ENCODE data around the gene HSD17B11. TPM values are rescaled to one million over a fixed set of nuclear protein-coding genes. Genes with fewer than 3 reads are reported as not detected.
"Not testable (repeated sequence)": the region's sequence is repeated elsewhere in the genome, so short reads cannot be mapped to it uniquely, and the experiment has no call there.

Gene HSD17B11
- total and polyA plus RNA-seq, 5 experiments from 2014 or later, result 68.0 to 125 (median 77.1) TPM

DNA sequence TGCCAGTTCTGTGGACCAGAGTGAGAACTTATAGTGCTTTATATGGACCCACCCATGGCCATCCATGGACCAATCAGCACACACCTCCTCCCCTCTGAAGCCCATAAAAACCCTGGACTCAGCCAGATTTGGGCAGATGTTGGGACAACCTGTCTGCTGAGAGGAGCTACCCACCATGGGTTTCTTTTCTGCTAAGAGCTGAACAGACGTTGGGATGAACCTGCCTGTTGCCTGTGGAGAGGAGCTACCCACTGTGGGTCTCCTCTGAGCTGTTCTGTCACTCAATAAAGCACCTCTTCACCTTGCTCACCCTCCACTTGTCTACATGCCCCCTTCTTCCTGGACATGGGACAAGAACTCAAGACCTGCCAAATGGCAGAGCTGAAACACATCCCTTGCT lies 9.0 kb upstream of the HSD17B11 start:
- Mint-ChIP-seq H3K27me3 (no peaks in the 10 kb centered on the region), H3K36me3 (no peaks in the 10 kb centered on the region), H3K4me1 (peaks cover 0 to 12% (median 4%) of the 10 kb centered on the region in 4 donors), H3K27ac (no peak overlapping the region), H3K9me3 (no peaks in the 10 kb centered on the region), H3K4me3 (no peak overlapping the region)
- no peak for ATAC-seq
- POLR2A ChIA-PET, result interaction anchor here (2.5 kb wide), 1 partner anchor 9 kb away, joined by 12 read pairs; the partner anchor contains the start of gene HSD17B11
- DNase-seq, result no peak

- Mint-ChIP-seq H3K36me3 (no peaks in the 10 kb centered on the region), H3K4me3 (no peak overlapping the region), H3K9me3 (no peaks in the 10 kb centered on the region), H3K4me1 (peaks cover 0 to 20% (median 7%) of the 10 kb centered on the region in 4 donors), H3K27ac (no peak overlapping the region), H3K27me3 (no peaks in the 10 kb centered on the region)
- POLR2A ChIA-PET, result interaction anchor here (0.5 to 1.1 kb wide), 2 partner anchors 19 to 23 kb away, joined by 3 read pairs; partner anchors contain the start of gene NUDT9
- DNase-seq (no peak), ATAC-seq (no peak)
Measured at GRCh38 chr4:87399148-87399547, 8.2 kb upstream of the HSD17B11 start.

DNA sequence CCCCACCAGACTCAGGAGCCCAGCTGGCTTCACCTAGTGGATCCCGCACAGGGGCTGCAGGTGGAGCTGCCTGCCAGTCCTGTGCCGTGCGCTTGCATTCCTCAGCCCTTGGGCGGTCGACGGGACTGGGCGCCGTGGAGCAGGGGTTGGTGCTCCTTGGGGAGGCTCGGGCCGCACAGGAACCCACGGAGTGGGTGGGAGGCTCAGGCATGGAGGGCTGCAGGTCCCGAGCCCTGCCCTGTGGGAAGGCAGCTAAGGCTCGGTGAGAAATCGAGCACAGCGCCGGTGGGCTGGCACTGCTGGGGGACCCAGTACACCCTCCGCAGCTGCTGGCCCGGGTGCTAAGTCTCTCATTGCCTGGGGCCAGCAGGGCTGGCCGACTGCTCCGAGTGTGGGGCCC lies 4.9 kb upstream of the HSD17B11 start:
- H3K9me3 Mint-ChIP-seq, H3K36me3 Mint-ChIP-seq, ATAC-seq, DNase-seq, H3K4me3 Mint-ChIP-seq, POLR2A ChIA-PET, H3K27me3 Mint-ChIP-seq, H3K27ac Mint-ChIP-seq: not testable (repeated sequence)
- peaks cover 3 to 20% (median 12%) of the 10 kb centered on the region in 4 donors for H3K4me1 Mint-ChIP-seq

GRCh38 chr4:87395073-87395472 lies 4.1 kb upstream of the HSD17B11 start:
- ATAC-seq, H3K27me3 Mint-ChIP-seq, H3K9me3 Mint-ChIP-seq, H3K36me3 Mint-ChIP-seq: not testable (repeated sequence)
- Mint-ChIP-seq H3K4me3 (peak overlapping the region; percentile 63 to 88 (median 79)), H3K27ac (peak overlapping the region; percentile 13 to 87 (median 54)), H3K4me1 (peaks cover 3 to 20% (median 17%) of the 10 kb centered on the region in 4 donors)
- DNase-seq, result peak in 5 of 10 donors; percentile 8 to 36 (median 25)
- POLR2A ChIA-PET, result interaction anchor here (1.1 kb wide), 1 partner anchor 27 kb away, joined by 4 read pairs; the partner anchor contains the start of gene NUDT9

DNA sequence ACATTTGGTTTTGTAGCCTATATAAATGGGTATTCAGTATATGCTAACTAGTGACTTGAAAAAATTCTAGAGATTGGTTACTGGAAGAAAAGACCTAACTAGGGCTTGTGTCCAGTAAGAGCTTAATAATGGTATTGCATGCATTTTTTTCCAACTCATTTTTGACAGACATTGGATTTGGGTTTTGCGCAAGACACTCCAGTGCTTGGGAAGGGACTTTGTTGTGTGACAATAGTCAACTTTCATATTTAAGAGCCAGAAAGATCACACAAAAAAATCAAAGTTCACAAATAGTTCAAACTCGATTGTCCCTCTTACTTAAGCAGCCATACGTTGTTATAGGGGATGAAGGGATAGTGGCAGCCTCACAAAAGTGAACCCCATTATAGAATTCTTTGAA lies 1.2 kb upstream of the HSD17B11 start:
- Mint-ChIP-seq H3K27ac (peak overlapping the region in 3 of 10 donors; percentile 11 to 37 (median 29)), H3K4me3 (peak overlapping the region in 1 of 10 donors; percentile 98), H3K9me3 (peaks cover 0 to 10% (median 1%) of the 10 kb centered on the region in 9 donors), H3K36me3 (peaks cover 0 to 5% (median 4%) of the 10 kb centered on the region in 3 donors), H3K4me1 (peaks cover 22 to 47% (median 43%) of the 10 kb centered on the region in 4 donors), H3K27me3 (no peaks in the 10 kb centered on the region)
- DNase-seq (no peak), ATAC-seq (no peak)
- POLR2A ChIA-PET, result interaction anchor here (0.6 to 4.6 kb wide), 6 partner anchors 9 to 49 kb away, joined by 4 to 60 read pairs (median 8); partner anchors contain the start of gene NUDT9

- Mint-ChIP-seq H3K27ac (peak overlapping the region; percentile 94 to 98 (median 97)), H3K4me1 (peaks cover 24 to 50% (median 47%) of the 10 kb centered on the region in 4 donors), H3K9me3 (peaks cover 0 to 10% (median 1%) of the 10 kb centered on the region in 9 donors), H3K27me3 (no peaks in the 10 kb centered on the region), H3K36me3 (peaks cover 0 to 9% (median 4%) of the 10 kb centered on the region in 3 donors), H3K4me3 (peak overlapping the region; percentile 92 to 99 (median 96))
- DNase-seq (no peak), ATAC-seq (peak; percentile 14 to 23)
- POLR2A ChIA-PET, result interaction anchor here (0.7 to 4.6 kb wide), 11 partner anchors 9 to 1902 kb away, joined by 3 to 60 read pairs (median 5); partner anchors contain the start of genes AFF1, NUDT9 and PPM1K
Measured at GRCh38 chr4:87391576-87392054, 627 bp upstream of the HSD17B11 start.

DNA sequence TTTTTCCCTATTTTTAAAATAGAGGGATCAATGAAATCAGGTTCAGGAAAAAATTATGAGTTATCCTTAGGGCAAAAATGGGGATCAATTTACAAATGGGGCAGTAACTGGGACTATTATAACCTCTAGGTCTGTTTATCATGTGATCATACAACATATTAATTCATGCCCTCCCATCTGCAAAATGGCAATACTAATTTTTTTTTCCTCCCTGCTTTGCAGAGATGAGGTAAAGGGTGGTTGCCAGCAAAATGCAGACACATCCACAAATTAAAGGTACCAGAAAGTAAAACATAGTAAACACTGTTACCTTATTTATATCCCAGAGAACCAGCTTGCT lies 467 bp downstream of the HSD17B11 start:
- DNase-seq (no peak), ATAC-seq (peak in 1 of 2 donors; percentile 3)
- peak overlapping the region; percentile 94 to 98 (median 97) for H3K27ac Mint-ChIP-seq
- H3K4me1 Mint-ChIP-seq, result peaks cover 23 to 55% (median 53%) of the 10 kb centered on the region in 4 donors
- H3K36me3 Mint-ChIP-seq, result peaks cover 0 to 14% (median 10%) of the 10 kb centered on the region in 3 donors
- POLR2A ChIA-PET, result interaction anchor here (0.5 to 4.6 kb wide), 13 partner anchors 8 to 894 kb away, joined by 3 to 60 read pairs (median 5); partner anchors contain the start of genes AFF1, NUDT9 and PPM1K
- H3K27me3 Mint-ChIP-seq, result no peaks in the 10 kb centered on the region
- peak overlapping the region; percentile 92 to 99 (median 96) for H3K4me3 Mint-ChIP-seq
- H3K9me3 Mint-ChIP-seq, result peaks cover 0 to 10% (median 1%) of the 10 kb centered on the region in 9 donors

DNA sequence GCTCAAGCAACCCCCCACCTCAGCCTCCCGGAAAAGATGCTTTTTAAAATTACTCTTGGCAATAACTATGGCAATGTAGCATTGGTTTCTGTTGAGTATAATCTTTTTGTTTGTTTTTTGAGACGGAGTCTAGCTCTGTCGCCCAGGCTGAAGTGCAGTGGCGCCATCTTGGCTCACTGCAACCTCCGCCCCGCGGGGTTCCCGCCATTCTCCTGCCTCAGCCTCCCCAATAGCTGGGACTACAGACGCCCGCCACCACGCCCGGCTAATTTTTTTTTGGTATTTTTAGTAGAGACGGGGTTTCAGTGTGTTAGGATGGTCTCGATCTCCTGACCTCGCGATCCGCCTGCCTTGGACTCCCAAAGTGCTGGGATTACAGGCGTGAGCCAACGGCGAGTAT lies 933 bp downstream of the HSD17B11 start:
- Mint-ChIP-seq H3K27ac (peak overlapping the region; percentile 72 to 98 (median 94)), H3K9me3 (peaks cover 0 to 10% (median 2%) of the 10 kb centered on the region in 9 donors), H3K4me3 (peak overlapping the region; percentile 92 to 99 (median 96)), H3K36me3 (peaks cover 2 to 17% (median 13%) of the 10 kb centered on the region in 3 donors), H3K4me1 (peaks cover 26 to 58% (median 54%) of the 10 kb centered on the region in 4 donors)
- not testable (repeated sequence) for ATAC-seq, H3K27me3 Mint-ChIP-seq
- POLR2A ChIA-PET, result interaction anchor here (1.1 to 4.6 kb wide), 7 partner anchors 8 to 455 kb away, joined by 3 to 60 read pairs (median 6); partner anchors contain the start of genes AFF1 and NUDT9
- peak in 3 of 10 donors; percentile 7 to 19 (median 11) for DNase-seq

- Mint-ChIP-seq H3K27me3 (no peaks in the 10 kb centered on the region), H3K4me1 (peaks cover 27 to 68% (median 54%) of the 10 kb centered on the region in 4 donors), H3K27ac (peak overlapping the region in 8 of 10 donors; percentile 27 to 98 (median 76)), H3K9me3 (peaks cover 0 to 10% (median 4%) of the 10 kb centered on the region in 9 donors), H3K36me3 (peaks cover 8 to 23% (median 19%) of the 10 kb centered on the region in 3 donors), H3K4me3 (peak overlapping the region; percentile 92 to 99 (median 96))
- POLR2A ChIA-PET, result interaction anchor here (0.9 to 4.6 kb wide), 2 partner anchors 34 to 169 kb away, joined by 3 to 60 read pairs; partner anchors contain the start of genes KLHL8 and NUDT9
- ATAC-seq (no peak), DNase-seq (no peak)
Measured at GRCh38 chr4:87388901-87389300, 2.1 kb downstream of the HSD17B11 start.

- H3K4me3 Mint-ChIP-seq, result peak overlapping the region in 9 of 10 donors; percentile 5 to 92 (median 40)
- peak overlapping the region in 9 of 10 donors; percentile 4 to 75 (median 45) for H3K27ac Mint-ChIP-seq
- peaks cover 0 to 10% (median 4%) of the 10 kb centered on the region in 9 donors for H3K9me3 Mint-ChIP-seq
- peaks cover 8 to 32% (median 19%) of the 10 kb centered on the region in 3 donors for H3K36me3 Mint-ChIP-seq
- H3K27me3 Mint-ChIP-seq, result no peaks in the 10 kb centered on the region
- peaks cover 37 to 79% (median 69%) of the 10 kb centered on the region in 4 donors for H3K4me1 Mint-ChIP-seq
- POLR2A ChIA-PET, result interaction anchor here (0.6 to 0.8 kb wide), 2 partner anchors 36 to 47 kb away, joined by 3 to 5 read pairs; no protein-coding TSS in a partner anchor
- no peak for DNase-seq
- no peak for ATAC-seq
Measured at GRCh38 chr4:87387237-87387636, 3.8 kb downstream of the HSD17B11 start.

DNA sequence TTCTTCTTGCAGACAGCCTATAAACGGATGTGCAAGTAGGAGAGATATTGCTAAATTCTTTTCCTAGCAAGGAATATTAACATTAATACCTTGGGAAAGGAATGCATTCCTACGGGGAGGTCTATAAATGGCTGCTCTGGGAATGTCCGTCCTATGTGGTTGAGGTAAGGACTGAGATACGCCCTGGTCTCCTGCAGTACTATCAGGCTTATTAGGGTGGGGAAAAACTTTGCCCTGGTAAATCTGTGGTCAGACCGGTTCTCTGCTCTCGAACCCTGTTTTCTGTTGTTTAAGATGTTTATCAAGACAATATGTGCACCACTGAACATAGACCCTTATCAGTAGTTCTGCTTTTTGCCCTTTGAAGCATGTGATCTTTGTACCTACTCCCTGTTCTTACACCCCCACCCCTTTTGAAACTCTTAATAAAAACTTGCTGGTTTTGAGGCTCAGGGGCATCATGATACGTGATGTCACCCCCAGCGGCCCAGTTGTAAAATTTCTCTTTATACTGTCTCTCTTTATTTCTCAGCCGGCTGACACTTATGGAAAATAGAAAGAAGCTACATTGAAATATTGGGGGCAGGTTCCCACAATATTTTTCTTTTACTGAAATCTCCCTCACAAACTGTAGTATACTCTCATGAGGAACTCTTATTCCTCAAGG lies 6.4 kb downstream of the HSD17B11 start:
- peaks cover 34 to 63% (median 61%) of the 10 kb centered on the region in 4 donors for H3K4me1 Mint-ChIP-seq
- peak overlapping the region in 2 of 10 donors; percentile 20 to 50 for H3K4me3 Mint-ChIP-seq
- DNase-seq, ATAC-seq, H3K27me3 Mint-ChIP-seq, POLR2A ChIA-PET: not testable (repeated sequence)
- peaks cover 8 to 56% (median 28%) of the 10 kb centered on the region in 3 donors for H3K36me3 Mint-ChIP-seq
- H3K9me3 Mint-ChIP-seq, result peaks cover 0 to 10% (median 4%) of the 10 kb centered on the region in 9 donors
- peak overlapping the region in 8 of 10 donors; percentile 4 to 84 (median 38) for H3K27ac Mint-ChIP-seq

GRCh38 chr4:87382931-87383330 lies 8.1 kb downstream of the HSD17B11 start:
- Mint-ChIP-seq H3K4me1 (peaks cover 25 to 48% (median 46%) of the 10 kb centered on the region in 4 donors), H3K4me3 (no peak overlapping the region), H3K27ac (peak overlapping the region; percentile 23 to 86 (median 64)), H3K9me3 (peaks cover 0 to 8% (median 2%) of the 10 kb centered on the region in 9 donors), H3K36me3 (peaks cover 8 to 57% (median 25%) of the 10 kb centered on the region in 3 donors), H3K27me3 (no peaks in the 10 kb centered on the region)
- no peak for ATAC-seq
- no peak for DNase-seq
- POLR2A ChIA-PET, result interaction anchor here (2.0 kb wide), 1 partner anchor 8 kb away, joined by 6 read pairs; the partner anchor contains the start of gene HSD17B11

Data from naive thymus-derived CD8-positive, alpha-beta T cell (primary cell).